HEK293 (cell line): ENCODE results near the gene SH3RF1.
A peak's percentile ranks its signal among the peaks of the same experiment; 100 is the strongest.

ENCODE experiments used
- CTCF ChIA-PET: fragments of 350-600 bp; formaldehyde crosslinking; extraction: SDS; loops from one replicate; lab custom pipeline; 2021; ENCODE audit warnings: antibody characterized with exemption; lab: Yijun Ruan, JAX
- POLR2A ChIA-PET: fragments of 300-600 bp; formaldehyde crosslinking; extraction: SDS; loops from one replicate; lab custom pipeline; 2020; ENCODE audit warnings: antibody characterized with exemption, inconsistent platforms; lab: Yijun Ruan, JAX
- H3K27ac ChIP-seq: fragments of 200-500 bp; sonication (Bioruptor generic); 2 replicates; pipeline ENCODE4 v1.5.1; 2014; ENCODE audit warnings: low read depth, low read length, control low read depth, inconsistent platforms; ENCODE audit errors: extremely low read depth
- H3K36me3 ChIP-seq, 2 experiments: fragments of 200-500 bp in 1 of 2; sonication (Bioruptor generic) in 1 of 2; 1 replicate in 1 of 2; 2 replicates in 1 of 2; pipeline ENCODE4 v1.5.1; 2014 to 2017; ENCODE audit warnings: inconsistent platforms in 2 of 2, low read length in 2 of 2; ENCODE audit not compliant: control insufficient read depth in 2 of 2, insufficient read depth in 1 of 2
- H3K4me1 ChIP-seq: fragments of 200-500 bp; sonication (Bioruptor generic); 2 replicates; pipeline ENCODE4 v1.5.1; 2014; ENCODE audit warnings: mild to moderate bottlenecking, low read length, inconsistent platforms; ENCODE audit not compliant: control insufficient read depth, insufficient read depth
- H3K4me3 ChIP-seq: 2 replicates; pipeline ENCODE4 v1.5.1; 2011; ENCODE audit warnings: low read depth, mild to moderate bottlenecking, control low read depth, low read length, moderate library complexity
- H3K9me3 ChIP-seq: fragments of 200-500 bp; sonication (Bioruptor generic); 2 replicates; pipeline ENCODE4 v1.5.1; 2014; ENCODE audit warnings: low read depth, low read length, inconsistent platforms; ENCODE audit not compliant: control insufficient read depth, insufficient read depth
- BCL11B ChIP-seq: fragments of 450-650 bp; formaldehyde crosslinking; IDR thresholded peaks from 2 replicates; pipeline ENCODE4 v1.5.1; 2016; ENCODE audit warnings: low read depth, missing biosample characterization, missing genetic modification characterization
- BCL6B ChIP-seq: fragments of 450-650 bp; formaldehyde crosslinking; IDR thresholded peaks from 2 replicates; pipeline ENCODE4 v1.5.1; 2017; ENCODE audit warnings: missing biosample characterization, missing genetic modification characterization
- HOXA7 ChIP-seq: sonication (generic); formaldehyde crosslinking; IDR thresholded peaks from 2 replicates; pipeline ENCODE4 v1.8.1; 2022; ENCODE audit warnings: missing genetic modification reagents, borderline replicate concordance
- PRDM6 ChIP-seq: fragments of 450-650 bp; formaldehyde crosslinking; IDR thresholded peaks from 2 replicates; pipeline ENCODE4 v1.5.1; 2017; ENCODE audit warnings: missing biosample characterization, missing genetic modification characterization
- REPIN1 ChIP-seq: fragments of 450-650 bp; formaldehyde crosslinking; IDR thresholded peaks from 2 replicates; pipeline ENCODE4 v1.5.1; 2017; ENCODE audit warnings: missing biosample characterization, missing genetic modification characterization, low read depth
- TCF7L2 ChIP-seq: IDR thresholded peaks from 2 replicates; pipeline ENCODE4 v1.6.1; 2011; ENCODE audit warnings: low read depth, mild to moderate bottlenecking, inconsistent platforms, low read length, moderate library complexity, borderline replicate concordance
- YY2 ChIP-seq: fragments of 450-650 bp; formaldehyde crosslinking; IDR thresholded peaks from 2 replicates; pipeline ENCODE4 v1.5.1; 2016; ENCODE audit warnings: missing biosample characterization, missing genetic modification characterization
- ZBTB17 ChIP-seq: fragments of 450-650 bp; formaldehyde crosslinking; IDR thresholded peaks from 2 replicates; pipeline ENCODE4 v1.5.1; 2016; ENCODE audit warnings: missing biosample characterization, missing genetic modification characterization
- ZBTB48 ChIP-seq: fragments of 450-650 bp; formaldehyde crosslinking; IDR thresholded peaks from 2 replicates; pipeline ENCODE4 v1.5.1; 2016; ENCODE audit warnings: missing biosample characterization, missing genetic modification characterization
- ZEB2 ChIP-seq: fragments of 450-650 bp; formaldehyde crosslinking; IDR thresholded peaks from 2 replicates; pipeline ENCODE4 v1.5.1; 2016; ENCODE audit warnings: missing biosample characterization, missing genetic modification characterization
- ZNF112 ChIP-seq: fragments of 450-650 bp; formaldehyde crosslinking; IDR thresholded peaks from 2 replicates; pipeline ENCODE4 v1.5.0; 2017; ENCODE audit warnings: missing biosample characterization, missing genetic modification characterization
- ZNF114 ChIP-seq: fragments of 450-650 bp; formaldehyde crosslinking; IDR thresholded peaks from 2 replicates; pipeline ENCODE4 v1.5.0; 2017; ENCODE audit warnings: missing biosample characterization, missing genetic modification characterization
- ZNF121 ChIP-seq: fragments of 450-650 bp; formaldehyde crosslinking; IDR thresholded peaks from 2 replicates; pipeline ENCODE4 v1.5.1; 2016; ENCODE audit warnings: missing biosample characterization, missing genetic modification characterization
- ZNF146 ChIP-seq: fragments of 450-650 bp; formaldehyde crosslinking; IDR thresholded peaks from 2 replicates; pipeline ENCODE4 v1.5.1; 2016; ENCODE audit warnings: missing biosample characterization, missing genetic modification characterization
- ZNF184 ChIP-seq: fragments of 450-650 bp; IDR thresholded peaks from 2 replicates; pipeline ENCODE4 v1.5.1; 2018; ENCODE audit warnings: missing biosample characterization, mild to moderate bottlenecking, missing genetic modification characterization
- ZNF280D ChIP-seq: fragments of 450-650 bp; formaldehyde crosslinking; IDR thresholded peaks from 2 replicates; pipeline ENCODE4 v1.5.1; 2016; ENCODE audit warnings: missing biosample characterization, missing genetic modification characterization
- ZNF366 ChIP-seq: fragments of 450-650 bp; formaldehyde crosslinking; conservative IDR thresholded peaks from 2 replicates; pipeline ENCODE4 v1.5.1; 2016; ENCODE audit warnings: missing biosample characterization, missing genetic modification characterization
- ZNF394 ChIP-seq: fragments of 450-650 bp; formaldehyde crosslinking; IDR thresholded peaks from 2 replicates; pipeline ENCODE4 v1.5.1; 2016; ENCODE audit warnings: missing biosample characterization, missing genetic modification characterization, mild to moderate bottlenecking, moderate library complexity, borderline replicate concordance
- ZNF555 ChIP-seq: fragments of 450-650 bp; formaldehyde crosslinking; conservative IDR thresholded peaks from 2 replicates; pipeline ENCODE4 v1.5.1; 2017; ENCODE audit warnings: missing biosample characterization, mild to moderate bottlenecking, missing genetic modification characterization, inconsistent platforms
- ZNF560 ChIP-seq: fragments of 450-650 bp; formaldehyde crosslinking; IDR thresholded peaks from 2 replicates; pipeline ENCODE4 v1.5.1; 2017; ENCODE audit warnings: missing biosample characterization, missing genetic modification characterization, borderline replicate concordance
- ZNF596 ChIP-seq: fragments of 450-650 bp; IDR thresholded peaks from 2 replicates; pipeline ENCODE4 v1.5.0; 2018; ENCODE audit warnings: missing biosample characterization, mild to moderate bottlenecking, missing genetic modification characterization, moderate library complexity
- ZNF677 ChIP-seq: fragments of 450-650 bp; IDR thresholded peaks from 2 replicates; pipeline ENCODE4 v1.5.0; 2018; ENCODE audit warnings: missing biosample characterization, mild to moderate bottlenecking, missing genetic modification characterization, moderate library complexity
- ZNF776 ChIP-seq: fragments of 450-650 bp; formaldehyde crosslinking; IDR thresholded peaks from 2 replicates; pipeline ENCODE4 v1.5.0; 2017; ENCODE audit warnings: missing biosample characterization, missing genetic modification characterization, borderline replicate concordance
- ZNF785 ChIP-seq: fragments of 450-650 bp; formaldehyde crosslinking; IDR thresholded peaks from 2 replicates; pipeline ENCODE4 v1.5.1; 2016; ENCODE audit warnings: missing biosample characterization, missing genetic modification characterization
- ZNF837 ChIP-seq: fragments of 450-650 bp; formaldehyde crosslinking; IDR thresholded peaks from 2 replicates; pipeline ENCODE4 v1.5.1; 2016; ENCODE audit warnings: missing biosample characterization, missing genetic modification characterization

SH3RF1 gene

GRCh38 chr4:169282429-169283113 is 11.8 kb upstream of the SH3RF1 start:
- H3K36me3 ChIP-seq: no peaks in the 10 kb centered on the region
- H3K4me3 ChIP-seq: no peak overlapping the region
- CTCF ChIA-PET: no interaction called here
- no peaks in the 10 kb centered on the region for H3K9me3 ChIP-seq
- POLR2A ChIA-PET: no interaction called here
- no peak for TF ChIP-seq ZNF596 (tag by site-specific recombination)
- TF ChIP-seq HOXA7 (CRISPR knock-in tag): no peak
- TF ChIP-seq ZBTB17 (tag by site-specific recombination): no peak
- no peak for TF ChIP-seq ZNF121
- TF ChIP-seq ZNF366 (tag by site-specific recombination): no peak
- TF ChIP-seq ZEB2 (tag by site-specific recombination): no peak
- TF ChIP-seq ZNF555: no peak
- TF ChIP-seq ZNF280D (tag by site-specific recombination): no peak
- H3K27ac ChIP-seq: no peak overlapping the region
- H3K4me1 ChIP-seq: peaks cover 7% of the 10 kb centered on the region

- TF ChIP-seq ZNF837 (tag by site-specific recombination) (no peak), PRDM6 (0 out of 2 replicates have a peak, but pooled peaks have one; percentile 39), ZNF112 (tag by site-specific recombination) (no peak), ZBTB48 (tag by site-specific recombination) (no peak), ZNF555 (no peak)
- CTCF ChIA-PET: interaction anchor here (1.0 to 1.3 kb wide), 2 partner anchors 33 to 70 kb away, joined by 4 to 6 read pairs; no protein-coding TSS in a partner anchor
- Histone ChIP-seq H3K36me3 (no peaks in the 10 kb centered on the region), H3K9me3 (no peaks in the 10 kb centered on the region), H3K4me1 (peaks cover 7% of the 10 kb centered on the region), H3K4me3 (no peak overlapping the region), H3K27ac (no peak overlapping the region)
- POLR2A ChIA-PET: no interaction called here
Observed at GRCh38 chr4:169279108-169279507, 8.4 kb upstream of the SH3RF1 start.

GRCh38 chr4:169278624-169279023 is 7.9 kb upstream of the SH3RF1 start:
- Histone ChIP-seq H3K4me3 (no peak overlapping the region), H3K4me1 (peaks cover 7% of the 10 kb centered on the region), H3K27ac (no peak overlapping the region), H3K9me3 (no peaks in the 10 kb centered on the region), H3K36me3 (no peaks in the 10 kb centered on the region)
- ChIA-PET POLR2A (no interaction called here), CTCF (interaction anchor here (1.0 to 1.3 kb wide), 2 partner anchors 33 to 70 kb away, joined by 4 to 6 read pairs; no protein-coding TSS in a partner anchor)
- TF ChIP-seq ZNF394 (no peak), ZNF114 (tag by site-specific recombination) (no peak), ZNF146 (tag by site-specific recombination) (no peak), ZNF776 (tag by site-specific recombination) (no peak), ZNF677 (tag by site-specific recombination) (no peak), ZNF785 (tag by site-specific recombination) (no peak), ZNF184 (tag by site-specific recombination) (no peak), ZNF560 (no peak), BCL6B (tag by site-specific recombination) (no peak), BCL11B (tag by site-specific recombination) (no peak), REPIN1 (tag by site-specific recombination) (no peak), TCF7L2 (no peak), YY2 (no peak)
